HL-60 (cell line): ENCODE measurements around the gene TTLL11.
A peak's percentile ranks its signal among the peaks of the same experiment; 100 is the strongest.

Experiments
- DNase-seq, 2 experiments: peaks; one replicate each; pipeline ENCODE4 v3.0.0-alpha.2; 2010 to 2020; ENCODE audit warnings: low read depth in 1 of 2, low spot score in 1 of 2
- H3K27ac ChIP-seq: fragments of 250-450 bp; sonication (Bioruptor Pico); replicated peaks from 2 replicates; pipeline ENCODE4 v1.5.1; 2020; ENCODE audit warnings: mild to moderate bottlenecking, moderate library complexity
- H3K27me3 ChIP-seq: fragments of 250-450 bp; sonication (Bioruptor Pico); 2 replicates; pipeline ENCODE4 v1.5.1; 2021; ENCODE audit warnings: mild to moderate bottlenecking, moderate library complexity; ENCODE audit not compliant: insufficient read depth, poor library complexity, severe bottlenecking
- H3K4me3 ChIP-seq: replicated peaks from 2 replicates; pipeline ENCODE4 v1.5.1; 2011; ENCODE audit warnings: mild to moderate bottlenecking, control low read depth, low read length; ENCODE audit not compliant: insufficient read depth
- GABPA ChIP-seq: IDR thresholded peaks from 2 replicates; pipeline ENCODE4 v1.6.1; 2012; ENCODE audit warnings: low read depth
- POLR2AphosphoS5 ChIP-seq: IDR thresholded peaks from 2 replicates; pipeline ENCODE4 v1.6.1; 2012; ENCODE audit warnings: low read depth
- SPI1 ChIP-seq: IDR thresholded peaks from 2 replicates; pipeline ENCODE4 v1.6.1; 2012; ENCODE audit warnings: low read depth, mild to moderate bottlenecking, borderline replicate concordance
- TF ChIP-seq, protein P1 (sequence below): IDR thresholded peaks from 2 replicates; pipeline ENCODE4 v1.6.1; 2012; ENCODE audit warnings: low read depth; ENCODE audit not compliant: insufficient replicate concordance
- TF ChIP-seq, protein P2 (sequence below): IDR thresholded peaks from one replicate; pipeline ENCODE4 v1.5.1; 2011; ENCODE audit warnings: low read length, control low read depth, inconsistent platforms; ENCODE audit not compliant: insufficient read depth

Gene TTLL11

DNA sequence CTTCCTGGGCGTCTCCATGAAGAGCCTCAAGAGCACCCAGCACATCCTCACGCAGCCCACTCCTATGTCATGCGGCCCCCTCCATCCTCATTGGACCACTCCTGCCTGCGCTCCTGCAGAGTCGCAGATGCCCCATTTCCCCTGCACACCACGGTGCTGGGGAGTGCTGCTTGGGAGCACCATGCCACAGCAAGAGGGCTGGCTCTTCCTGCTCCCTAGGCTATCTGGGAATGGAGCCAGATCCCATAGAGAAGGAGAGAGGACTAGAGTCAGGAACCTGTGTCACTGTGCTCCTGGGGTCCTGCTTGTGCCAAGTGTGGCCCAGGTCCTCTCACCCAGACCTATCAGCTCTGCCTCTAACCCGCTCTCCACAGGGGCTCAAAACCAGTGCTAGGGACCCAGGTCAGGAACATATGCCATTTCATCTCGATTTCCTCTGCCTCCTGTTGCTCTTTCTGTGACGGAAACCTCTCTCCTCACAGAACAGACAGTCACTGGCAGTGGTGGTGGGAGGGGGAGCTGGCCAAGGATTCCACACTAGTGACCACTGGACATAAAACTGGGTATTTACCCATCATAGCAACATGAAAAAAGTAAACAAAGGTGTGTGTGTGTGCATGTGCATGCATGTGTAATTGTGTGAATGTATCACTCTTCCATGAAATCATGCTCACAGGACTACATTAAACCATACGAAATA is 178.4 kb downstream of the TTLL11 start:
- DNase-seq = no peak
- no peak overlapping the region for H3K4me3 ChIP-seq
- no peaks in the 10 kb centered on the region for H3K27me3 ChIP-seq
- no peak for TF ChIP-seq SPI1
- TF ChIP-seq, protein P1, sequence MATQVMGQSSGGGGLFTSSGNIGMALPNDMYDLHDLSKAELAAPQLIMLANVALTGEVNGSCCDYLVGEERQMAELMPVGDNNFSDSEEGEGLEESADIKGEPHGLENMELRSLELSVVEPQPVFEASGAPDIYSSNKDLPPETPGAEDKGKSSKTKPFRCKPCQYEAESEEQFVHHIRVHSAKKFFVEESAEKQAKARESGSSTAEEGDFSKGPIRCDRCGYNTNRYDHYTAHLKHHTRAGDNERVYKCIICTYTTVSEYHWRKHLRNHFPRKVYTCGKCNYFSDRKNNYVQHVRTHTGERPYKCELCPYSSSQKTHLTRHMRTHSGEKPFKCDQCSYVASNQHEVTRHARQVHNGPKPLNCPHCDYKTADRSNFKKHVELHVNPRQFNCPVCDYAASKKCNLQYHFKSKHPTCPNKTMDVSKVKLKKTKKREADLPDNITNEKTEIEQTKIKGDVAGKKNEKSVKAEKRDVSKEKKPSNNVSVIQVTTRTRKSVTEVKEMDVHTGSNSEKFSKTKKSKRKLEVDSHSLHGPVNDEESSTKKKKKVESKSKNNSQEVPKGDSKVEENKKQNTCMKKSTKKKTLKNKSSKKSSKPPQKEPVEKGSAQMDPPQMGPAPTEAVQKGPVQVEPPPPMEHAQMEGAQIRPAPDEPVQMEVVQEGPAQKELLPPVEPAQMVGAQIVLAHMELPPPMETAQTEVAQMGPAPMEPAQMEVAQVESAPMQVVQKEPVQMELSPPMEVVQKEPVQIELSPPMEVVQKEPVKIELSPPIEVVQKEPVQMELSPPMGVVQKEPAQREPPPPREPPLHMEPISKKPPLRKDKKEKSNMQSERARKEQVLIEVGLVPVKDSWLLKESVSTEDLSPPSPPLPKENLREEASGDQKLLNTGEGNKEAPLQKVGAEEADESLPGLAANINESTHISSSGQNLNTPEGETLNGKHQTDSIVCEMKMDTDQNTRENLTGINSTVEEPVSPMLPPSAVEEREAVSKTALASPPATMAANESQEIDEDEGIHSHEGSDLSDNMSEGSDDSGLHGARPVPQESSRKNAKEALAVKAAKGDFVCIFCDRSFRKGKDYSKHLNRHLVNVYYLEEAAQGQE = no peak
- H3K27ac ChIP-seq = no peak overlapping the region

GRCh38 chr9:121914017-121914595 is 179.0 kb downstream of the TTLL11 start:
- Histone ChIP-seq H3K27ac (no peak overlapping the region), H3K27me3 (no peaks in the 10 kb centered on the region), H3K4me3 (no peak overlapping the region)
- TF ChIP-seq, protein P1 = no peak
- TF ChIP-seq POLR2AphosphoS5 (no peak), SPI1 (no peak), GABPA (no peak)
- TF ChIP-seq, protein P2, sequence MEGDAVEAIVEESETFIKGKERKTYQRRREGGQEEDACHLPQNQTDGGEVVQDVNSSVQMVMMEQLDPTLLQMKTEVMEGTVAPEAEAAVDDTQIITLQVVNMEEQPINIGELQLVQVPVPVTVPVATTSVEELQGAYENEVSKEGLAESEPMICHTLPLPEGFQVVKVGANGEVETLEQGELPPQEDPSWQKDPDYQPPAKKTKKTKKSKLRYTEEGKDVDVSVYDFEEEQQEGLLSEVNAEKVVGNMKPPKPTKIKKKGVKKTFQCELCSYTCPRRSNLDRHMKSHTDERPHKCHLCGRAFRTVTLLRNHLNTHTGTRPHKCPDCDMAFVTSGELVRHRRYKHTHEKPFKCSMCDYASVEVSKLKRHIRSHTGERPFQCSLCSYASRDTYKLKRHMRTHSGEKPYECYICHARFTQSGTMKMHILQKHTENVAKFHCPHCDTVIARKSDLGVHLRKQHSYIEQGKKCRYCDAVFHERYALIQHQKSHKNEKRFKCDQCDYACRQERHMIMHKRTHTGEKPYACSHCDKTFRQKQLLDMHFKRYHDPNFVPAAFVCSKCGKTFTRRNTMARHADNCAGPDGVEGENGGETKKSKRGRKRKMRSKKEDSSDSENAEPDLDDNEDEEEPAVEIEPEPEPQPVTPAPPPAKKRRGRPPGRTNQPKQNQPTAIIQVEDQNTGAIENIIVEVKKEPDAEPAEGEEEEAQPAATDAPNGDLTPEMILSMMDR = no peak
- no peak for DNase-seq

GRCh38 chr9:121912812-121913627 is 180.1 kb downstream of the TTLL11 start:
- H3K27me3 ChIP-seq = no peaks in the 10 kb centered on the region
- DNase-seq = peak in 1 of 2 experiments; percentile 82
- TF ChIP-seq POLR2AphosphoS5 = no peak
- TF ChIP-seq, protein P2 = no peak
- peak; percentile 36; the same call in 1 of the 2 replicates for TF ChIP-seq SPI1
- H3K4me3 ChIP-seq = no peak overlapping the region
- no peak overlapping the region for H3K27ac ChIP-seq

GRCh38 chr9:121910491-121911040 is 182.5 kb downstream of the TTLL11 start:
- no peak for DNase-seq
- TF ChIP-seq, protein P2 = no peak
- TF ChIP-seq GABPA (no peak), POLR2AphosphoS5 (no peak), SPI1 (no peak)
- TF ChIP-seq, protein P1 = no peak
- no peaks in the 10 kb centered on the region for H3K27me3 ChIP-seq
- H3K27ac ChIP-seq = no peak overlapping the region
- no peak overlapping the region for H3K4me3 ChIP-seq
